Stomach (tissue), 4 donors: Measurements from ENCODE around the gene EVX1.

Experiments
- EP300 ChIP-seq: sonication (generic); formaldehyde crosslinking; IDR thresholded peaks from one replicate; pipeline ENCODE4 v1.6.1; 2017; ENCODE audit warnings: antibody characterized with exemption
- POLR2A ChIP-seq, 4 donors: fragments of 450-650 bp; IDR thresholded peaks; one replicate each; pipeline ENCODE4 v1.6.1; 2016; ENCODE audit warnings: antibody characterized with exemption in 4 of 4, control low read depth in 2 of 4, mild to moderate bottlenecking in 1 of 4, moderate library complexity in 1 of 4
- POLR2AphosphoS5 ChIP-seq, 3 donors: sonication (generic); formaldehyde crosslinking; IDR thresholded peaks; one replicate each; pipeline ENCODE4 v1.6.1; 2016; ENCODE audit warnings: antibody characterized with exemption in 3 of 3
- TF ChIP-seq, protein P1 (sequence below), 7 experiments: fragments of 450-650 bp in 4 of 7; fragments of 200-600 bp in 3 of 7; sonication (generic) in 3 of 7; IDR thresholded peaks; one replicate each; pipeline ENCODE4 v1.5.1; 2016 to 2019; ENCODE audit warnings: antibody characterized with exemption in 7 of 7, control low read depth in 2 of 7, mild to moderate bottlenecking in 1 of 7

DNA sequence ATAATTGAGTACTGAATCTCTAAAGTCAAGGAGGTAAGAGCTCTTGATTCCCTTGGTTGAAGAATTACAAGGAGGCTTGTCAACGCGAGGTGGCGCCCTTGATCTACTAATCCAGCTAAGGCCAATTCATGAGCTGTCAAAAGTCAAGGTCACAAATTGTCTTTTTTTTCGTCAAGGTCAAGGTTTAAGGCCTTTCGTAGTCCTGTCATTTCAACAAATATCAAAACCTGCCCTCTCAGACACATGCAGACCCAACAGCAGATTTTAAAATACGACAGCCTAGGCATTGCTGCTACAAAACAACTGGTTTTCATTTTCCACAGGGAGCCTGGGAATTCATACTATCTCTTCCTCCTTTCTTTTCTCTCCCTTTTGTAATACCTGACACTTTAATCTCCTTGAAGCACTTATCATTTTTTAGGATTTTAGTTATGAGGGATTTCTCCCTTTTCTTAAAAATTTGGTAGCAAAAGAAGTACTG is 46.3 kb upstream of the EVX1 start:
- TF ChIP-seq, protein P1, sequence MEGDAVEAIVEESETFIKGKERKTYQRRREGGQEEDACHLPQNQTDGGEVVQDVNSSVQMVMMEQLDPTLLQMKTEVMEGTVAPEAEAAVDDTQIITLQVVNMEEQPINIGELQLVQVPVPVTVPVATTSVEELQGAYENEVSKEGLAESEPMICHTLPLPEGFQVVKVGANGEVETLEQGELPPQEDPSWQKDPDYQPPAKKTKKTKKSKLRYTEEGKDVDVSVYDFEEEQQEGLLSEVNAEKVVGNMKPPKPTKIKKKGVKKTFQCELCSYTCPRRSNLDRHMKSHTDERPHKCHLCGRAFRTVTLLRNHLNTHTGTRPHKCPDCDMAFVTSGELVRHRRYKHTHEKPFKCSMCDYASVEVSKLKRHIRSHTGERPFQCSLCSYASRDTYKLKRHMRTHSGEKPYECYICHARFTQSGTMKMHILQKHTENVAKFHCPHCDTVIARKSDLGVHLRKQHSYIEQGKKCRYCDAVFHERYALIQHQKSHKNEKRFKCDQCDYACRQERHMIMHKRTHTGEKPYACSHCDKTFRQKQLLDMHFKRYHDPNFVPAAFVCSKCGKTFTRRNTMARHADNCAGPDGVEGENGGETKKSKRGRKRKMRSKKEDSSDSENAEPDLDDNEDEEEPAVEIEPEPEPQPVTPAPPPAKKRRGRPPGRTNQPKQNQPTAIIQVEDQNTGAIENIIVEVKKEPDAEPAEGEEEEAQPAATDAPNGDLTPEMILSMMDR (IDR thresholded peaks at IDR 0.05): peak in 5 of 7 experiments; percentile 46 to 78 (median 57)
- TF ChIP-seq POLR2AphosphoS5 (IDR thresholded peaks at IDR 0.05): peak in 1 of 3 donors; percentile 48
- no peak for TF ChIP-seq POLR2A (IDR thresholded peaks at IDR 0.05)
- TF ChIP-seq EP300: no peak
